ENCODE data around the gene ATP1A1. TPM values are rescaled to one million over a fixed set of nuclear protein-coding genes. Genes with fewer than 3 reads are reported as not detected.

ATP1A1 gene
- 88.6 and 124 TPM in 2 replicates for total RNA-seq (2014; rRNA removed; shearing (Covaris generic); ENCODE audit: low replicate concordance)

DNA sequence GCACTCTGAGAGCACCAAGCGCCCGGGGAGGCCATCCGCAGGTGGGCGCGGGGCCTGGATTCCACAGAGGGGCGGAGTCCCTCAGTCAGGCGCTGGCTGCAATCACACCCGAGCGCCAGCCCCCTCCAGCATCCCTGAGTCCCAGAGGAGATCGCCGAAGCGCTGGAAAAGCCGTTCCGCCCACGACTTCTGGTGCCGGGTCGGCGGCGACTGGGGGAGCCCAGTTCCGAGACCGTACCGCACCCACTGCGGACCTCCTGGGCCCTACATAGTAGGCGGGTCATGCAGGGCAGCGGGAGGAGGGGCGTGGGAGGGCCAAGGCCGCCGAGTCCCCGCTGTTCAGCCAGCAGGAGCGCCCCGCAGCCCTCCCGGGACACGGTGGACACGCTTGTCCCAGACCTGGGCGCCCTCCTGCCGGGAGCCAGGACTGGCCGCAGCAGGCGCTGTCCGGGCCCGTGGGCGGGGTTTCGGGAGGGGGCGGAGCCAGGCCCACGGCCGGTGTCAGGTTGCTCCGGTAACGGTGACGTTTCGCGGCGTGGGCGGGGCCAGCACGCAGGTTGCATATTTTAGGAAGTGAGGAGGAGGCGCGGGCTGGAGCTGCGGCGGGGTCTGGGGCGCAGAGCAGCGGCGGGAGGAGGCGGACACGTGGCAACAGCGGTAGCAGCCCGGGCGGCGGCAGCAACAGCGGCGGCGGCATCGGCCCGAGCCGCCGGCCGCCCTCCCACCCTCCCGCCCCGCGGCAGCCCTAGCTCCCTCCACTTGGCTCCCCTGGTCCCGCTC is at the start of gene ATP1A1:
Gene ATP1A1 (plus strand): TSS at position 594 of the 780 bp plus-strand sequence. CDS start 268 bp downstream, outside the sequence.
- Histone ChIP-seq H3K4me3 (peak within 1 kb of the TSS; percentile 80), H3K9me3 (no peaks in the 10 kb centered on the region), H3K36me3 (no peaks in the 10 kb centered on the region), H3K27me3 (no peaks in the 10 kb centered on the region)
- peak; percentile 94 for DNase-seq

DNA sequence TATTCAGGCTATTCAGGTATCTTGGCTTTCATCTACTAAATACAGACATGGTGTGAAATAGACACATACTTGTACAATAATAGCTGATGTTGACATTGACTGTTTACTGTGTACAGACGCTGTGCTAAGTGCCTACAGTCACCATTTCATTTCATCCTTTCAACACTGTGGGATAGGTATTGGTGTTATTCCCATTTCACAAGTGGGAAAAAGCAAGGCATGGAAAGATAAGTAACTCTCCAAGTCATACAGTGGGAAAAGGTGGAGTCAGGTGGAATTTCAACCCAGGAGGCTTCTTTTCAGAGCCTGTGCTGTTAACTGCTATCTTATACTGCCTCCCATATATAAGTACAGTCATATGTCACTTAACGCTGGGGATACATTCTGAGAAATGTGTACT is 49.6 kb upstream of the ATP1A1 start:
- DNase-seq, result no peak
- Histone ChIP-seq H3K36me3 (no peaks in the 10 kb centered on the region), H3K4me3 (no peak overlapping the region), H3K9me3 (no peaks in the 10 kb centered on the region), H3K27me3 (no peaks in the 10 kb centered on the region)

DNA sequence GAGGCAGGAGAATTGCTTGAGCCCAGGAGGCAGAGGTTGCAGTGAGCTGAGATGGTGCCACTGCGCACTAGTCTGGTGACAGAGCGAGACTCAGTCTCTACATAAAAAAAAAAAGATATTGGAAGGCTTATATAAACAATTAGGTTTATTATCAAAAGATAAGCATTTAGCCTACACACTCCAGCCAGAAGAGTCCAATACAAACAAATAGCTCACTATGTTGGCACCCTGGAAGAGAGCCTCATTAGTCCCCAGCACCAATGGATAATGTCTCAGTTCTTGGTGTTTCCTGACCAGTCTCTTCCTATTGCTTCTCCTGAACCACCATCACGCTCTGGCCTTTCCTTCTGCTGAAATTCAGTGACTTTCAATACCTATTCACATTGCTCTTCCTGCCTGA is 48.6 kb upstream of the ATP1A1 start:
- Histone ChIP-seq H3K9me3 (no peaks in the 10 kb centered on the region), H3K36me3 (no peaks in the 10 kb centered on the region), H3K27me3 (no peaks in the 10 kb centered on the region), H3K4me3 (no peak overlapping the region)
- DNase-seq, result no peak

DNA sequence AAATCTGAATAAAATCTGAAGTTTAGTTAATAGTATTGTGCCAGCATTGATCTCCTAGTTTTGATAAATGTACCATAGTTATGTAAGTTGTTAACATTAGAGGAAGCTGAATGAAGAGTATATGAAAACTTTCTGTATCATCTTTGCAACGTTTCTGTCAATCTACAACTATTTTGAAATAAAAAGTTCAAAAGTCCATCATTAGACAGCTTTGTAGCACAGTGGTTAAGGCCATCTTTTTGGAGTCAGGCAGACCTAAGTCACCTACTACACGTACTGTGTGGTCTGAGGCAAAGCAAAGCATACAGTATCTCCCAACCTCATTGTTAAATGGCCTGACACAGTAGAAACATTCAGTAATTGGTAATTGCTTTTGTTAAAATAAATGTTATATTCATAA is 47.9 kb upstream of the ATP1A1 start:
- Histone ChIP-seq H3K4me3 (no peak overlapping the region), H3K9me3 (no peaks in the 10 kb centered on the region), H3K36me3 (no peaks in the 10 kb centered on the region), H3K27me3 (no peaks in the 10 kb centered on the region)
- no peak for DNase-seq

DNA sequence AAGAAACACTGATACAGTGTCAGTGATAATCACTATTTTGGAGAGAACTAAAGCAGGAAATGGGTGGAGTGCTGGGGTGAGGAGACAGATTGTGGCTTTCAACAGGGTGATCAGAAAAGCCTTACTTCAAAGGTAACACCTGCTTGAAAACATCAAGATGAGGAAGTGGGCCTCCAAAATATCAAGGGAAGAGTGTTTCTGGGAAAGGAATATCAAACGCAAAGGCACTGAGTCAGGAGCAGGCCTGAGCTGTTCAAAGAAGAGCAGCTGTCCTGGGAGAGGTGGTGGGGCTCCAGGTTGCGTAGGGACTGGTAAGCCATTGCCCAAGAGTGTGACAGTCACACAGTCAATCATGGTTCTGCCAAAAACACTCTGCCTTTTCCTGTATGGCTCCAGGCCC is 47.1 kb upstream of the ATP1A1 start:
- Histone ChIP-seq H3K36me3 (no peaks in the 10 kb centered on the region), H3K4me3 (no peak overlapping the region), H3K9me3 (no peaks in the 10 kb centered on the region), H3K27me3 (no peaks in the 10 kb centered on the region)
- DNase-seq, result no peak

DNA sequence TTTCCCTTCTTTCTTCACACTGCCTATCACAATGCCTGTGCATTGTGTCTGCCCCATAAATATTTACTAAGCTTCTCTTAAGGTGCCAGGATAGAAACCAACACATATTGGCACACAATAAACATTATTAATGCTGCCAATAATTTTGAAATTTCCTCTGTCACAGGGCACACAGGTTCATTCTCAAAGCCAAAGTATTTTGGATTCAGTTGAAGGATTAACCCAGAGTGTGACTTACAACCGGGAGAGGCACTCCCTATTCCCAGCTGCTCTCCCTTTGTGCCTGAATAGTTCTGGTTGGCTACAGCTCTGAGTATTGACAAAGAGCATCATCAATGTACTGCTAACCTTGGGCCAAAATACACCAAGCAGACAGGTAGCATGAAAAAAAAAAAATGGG is 46.6 kb upstream of the ATP1A1 start:
- no peaks in the 10 kb centered on the region for H3K9me3 ChIP-seq
- no peaks in the 10 kb centered on the region for H3K36me3 ChIP-seq
- H3K4me3 ChIP-seq, result no peak overlapping the region
- DNase-seq, result no peak
- no peaks in the 10 kb centered on the region for H3K27me3 ChIP-seq

DNA sequence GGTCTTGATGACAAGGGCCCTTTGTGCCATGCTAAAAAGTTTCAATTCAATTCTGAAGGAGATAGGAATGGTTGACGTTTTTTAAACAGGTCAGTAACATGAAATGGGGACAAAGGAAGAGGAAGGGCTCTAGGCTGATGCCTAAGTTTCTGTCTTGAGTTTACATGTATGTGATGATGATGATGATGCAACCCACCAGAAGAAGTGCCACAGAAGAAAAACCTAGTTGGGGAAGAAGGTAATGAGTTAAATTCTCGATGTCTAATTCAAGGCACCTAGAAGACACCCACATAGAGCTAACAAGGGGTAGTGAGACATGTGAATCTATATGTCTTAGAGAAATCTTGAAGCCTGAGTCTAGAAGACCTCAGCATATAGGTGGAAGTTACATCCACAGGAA is 44.4 kb upstream of the ATP1A1 start:
- Histone ChIP-seq H3K36me3 (no peaks in the 10 kb centered on the region), H3K4me3 (no peak overlapping the region), H3K9me3 (no peaks in the 10 kb centered on the region), H3K27me3 (no peaks in the 10 kb centered on the region)
- no peak for DNase-seq

DNA sequence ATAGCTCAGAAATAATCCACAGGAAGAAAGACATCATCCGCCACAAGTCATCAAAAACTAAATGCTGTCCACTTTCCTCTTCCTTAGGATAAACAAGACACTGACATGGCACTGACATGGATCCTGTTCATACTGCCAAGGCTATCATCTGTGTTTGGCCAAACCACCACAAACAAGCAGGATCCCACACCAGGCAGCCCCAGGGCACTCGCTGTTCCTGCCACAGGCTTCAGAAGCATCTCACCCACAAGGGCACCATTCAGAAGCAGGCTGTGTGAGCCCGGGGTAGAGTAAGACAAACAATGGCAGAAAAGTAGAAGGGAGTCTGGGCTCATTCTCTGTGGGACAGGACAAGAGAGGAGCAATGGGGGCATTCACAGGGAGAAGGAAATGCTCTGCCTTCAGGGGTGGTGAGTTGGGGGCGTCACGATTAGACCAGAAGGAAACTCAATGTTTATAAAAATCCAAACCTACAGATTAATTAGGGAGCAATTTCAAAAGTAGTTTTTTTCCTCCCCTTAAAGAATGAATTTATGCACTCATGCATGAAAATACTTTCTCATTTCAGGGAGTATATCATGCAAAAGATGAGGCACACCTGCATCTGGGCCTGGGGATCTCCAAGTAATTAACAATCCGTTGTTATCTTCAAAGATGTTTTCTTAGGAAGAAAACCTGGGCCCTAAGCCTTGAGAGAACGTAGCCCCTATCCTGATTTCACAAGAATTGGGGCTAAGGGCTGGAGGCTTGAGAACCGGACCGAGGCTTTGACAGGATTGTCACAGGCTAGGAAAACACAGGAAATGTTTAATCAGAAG is 43.3 kb upstream of the ATP1A1 start:
- DNase-seq, result no peak
- Histone ChIP-seq H3K9me3 (no peaks in the 10 kb centered on the region), H3K4me3 (no peak overlapping the region), H3K36me3 (no peaks in the 10 kb centered on the region), H3K27me3 (no peaks in the 10 kb centered on the region)

DNA sequence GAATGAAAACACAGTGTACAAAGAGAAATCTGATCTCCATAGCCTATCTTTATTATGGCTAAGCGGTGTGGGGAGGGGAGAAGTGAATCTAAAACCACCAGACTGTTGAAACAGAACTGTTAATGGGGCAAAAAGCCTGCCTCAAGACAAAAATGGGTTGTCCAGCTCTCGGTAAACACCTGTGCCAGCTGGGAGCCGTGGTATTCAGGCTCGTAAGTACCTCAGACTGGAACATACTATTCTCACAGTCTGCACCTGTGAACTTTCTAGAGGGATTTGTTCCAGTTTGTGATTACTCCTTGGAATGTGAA is 42.7 kb upstream of the ATP1A1 start:
- no peaks in the 10 kb centered on the region for H3K27me3 ChIP-seq

DNA sequence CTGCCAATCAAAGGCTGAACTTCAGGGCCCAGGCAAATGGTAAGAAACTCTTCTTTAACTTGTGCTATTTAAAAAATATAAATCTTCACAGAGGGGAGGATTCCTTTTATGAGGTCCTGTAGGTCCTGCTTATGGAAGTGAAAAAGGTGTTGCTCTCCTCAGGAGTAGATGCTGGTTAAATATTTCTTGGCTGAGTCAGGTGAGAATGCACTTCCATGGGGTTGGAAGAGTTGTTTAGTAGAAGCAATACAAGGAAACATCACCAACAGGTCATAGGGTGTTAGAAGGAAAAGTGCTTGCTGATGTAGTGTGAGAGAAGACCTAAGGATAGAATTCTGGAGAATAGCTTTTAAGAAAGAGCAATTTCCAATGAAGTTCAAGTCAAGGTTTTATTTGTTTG is 42.2 kb upstream of the ATP1A1 start:
- no peak overlapping the region for H3K4me3 ChIP-seq
- H3K27me3 ChIP-seq, result no peaks in the 10 kb centered on the region
- no peak for DNase-seq
- no peaks in the 10 kb centered on the region for H3K36me3 ChIP-seq
- H3K9me3 ChIP-seq, result no peaks in the 10 kb centered on the region

More for the DNA sequence above, 42.7 kb upstream of the ATP1A1 start:
- Histone ChIP-seq H3K4me3 (no peak overlapping the region), H3K9me3 (no peaks in the 10 kb centered on the region), H3K36me3 (no peaks in the 10 kb centered on the region)
- no peak for DNase-seq

DNA sequence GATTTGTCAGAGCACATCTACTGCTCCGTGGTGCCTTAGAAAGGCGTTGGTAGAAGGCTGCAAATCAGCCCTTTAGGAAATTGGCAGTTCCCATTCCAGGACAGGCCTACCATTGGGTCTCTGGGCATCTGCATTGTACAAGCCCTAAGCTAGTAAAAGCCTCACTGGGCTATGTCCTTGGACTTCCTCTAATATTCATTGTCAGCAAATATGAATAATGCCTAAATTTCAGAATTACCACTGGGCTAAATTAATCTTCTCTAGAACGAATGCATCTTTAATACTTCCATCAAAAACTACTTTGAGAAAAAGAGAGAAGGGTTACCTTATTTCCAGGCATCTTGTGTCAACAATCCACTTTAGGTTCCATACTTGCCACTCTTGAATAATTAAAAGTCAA is 41.5 kb upstream of the ATP1A1 start:
- H3K4me3 ChIP-seq, result no peak overlapping the region
- no peaks in the 10 kb centered on the region for H3K36me3 ChIP-seq
- DNase-seq, result no peak

DNA sequence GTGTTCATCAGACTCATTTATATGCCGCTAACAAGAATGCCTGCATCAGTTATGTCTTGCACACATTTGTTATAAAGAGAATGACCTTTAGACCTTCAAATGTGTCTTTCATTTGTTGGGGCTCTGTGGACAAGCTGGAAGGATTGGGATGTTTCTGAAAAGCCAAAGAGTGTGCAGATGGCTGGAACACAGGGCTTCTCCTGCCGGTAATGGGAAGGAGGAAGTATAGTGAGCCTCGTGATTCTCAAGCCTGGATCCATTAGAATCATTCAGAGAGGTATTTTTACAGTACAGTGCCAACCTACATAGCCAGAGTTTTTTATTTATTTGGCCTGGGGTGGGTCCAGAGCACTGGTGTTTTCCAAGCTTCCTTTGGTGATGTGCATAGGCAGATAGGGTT is 40.6 kb upstream of the ATP1A1 start:
- Histone ChIP-seq H3K36me3 (no peaks in the 10 kb centered on the region), H3K27me3 (no peaks in the 10 kb centered on the region), H3K4me3 (no peak overlapping the region), H3K9me3 (no peaks in the 10 kb centered on the region)
- DNase-seq, result no peak

More for the DNA sequence above, 41.5 kb upstream of the ATP1A1 start:
- no peaks in the 10 kb centered on the region for H3K9me3 ChIP-seq
- no peaks in the 10 kb centered on the region for H3K27me3 ChIP-seq

DNA sequence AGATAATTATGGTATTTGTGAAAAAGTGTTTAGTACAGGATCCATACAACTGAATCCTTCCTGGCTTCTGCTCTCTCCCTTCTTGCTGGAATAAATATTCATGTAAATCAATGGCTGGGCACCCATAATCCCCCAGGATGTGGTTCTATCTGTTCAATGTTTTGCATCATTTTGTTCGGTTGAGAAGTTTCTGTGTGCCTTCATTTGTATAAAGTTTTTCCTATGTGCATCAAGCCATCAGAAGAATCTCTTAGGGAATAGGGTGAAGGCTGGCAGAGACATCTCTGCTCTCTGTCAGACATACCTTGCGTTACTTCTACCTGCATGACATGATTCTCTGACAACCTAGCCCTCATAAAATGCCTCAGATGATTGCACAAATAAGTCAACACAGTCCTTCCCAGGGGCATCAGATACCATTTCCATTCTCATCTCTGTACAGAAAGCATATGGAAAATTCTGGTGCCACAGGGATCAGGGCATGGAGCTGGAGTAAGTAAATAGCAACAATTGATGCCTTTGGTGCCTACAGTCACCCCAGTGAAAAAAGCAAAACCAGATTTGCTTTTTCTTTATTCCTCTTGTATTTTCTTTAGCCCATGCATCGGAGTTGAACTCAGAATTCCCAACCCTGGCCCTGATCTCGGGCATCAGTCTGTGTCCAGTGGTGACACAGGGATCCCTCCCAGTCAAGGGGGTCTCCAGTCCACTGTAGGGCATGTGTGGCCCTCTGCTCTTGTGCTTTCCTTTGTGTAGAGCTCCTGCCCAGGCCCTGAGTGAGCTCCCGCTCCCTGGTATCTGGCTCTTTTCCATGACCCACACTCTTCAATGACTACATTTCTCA is 39.7 kb upstream of the ATP1A1 start:
- no peaks in the 10 kb centered on the region for H3K36me3 ChIP-seq
- DNase-seq, result no peak
- H3K9me3 ChIP-seq, result no peaks in the 10 kb centered on the region
- no peaks in the 10 kb centered on the region for H3K27me3 ChIP-seq
- no peak overlapping the region for H3K4me3 ChIP-seq

DNA sequence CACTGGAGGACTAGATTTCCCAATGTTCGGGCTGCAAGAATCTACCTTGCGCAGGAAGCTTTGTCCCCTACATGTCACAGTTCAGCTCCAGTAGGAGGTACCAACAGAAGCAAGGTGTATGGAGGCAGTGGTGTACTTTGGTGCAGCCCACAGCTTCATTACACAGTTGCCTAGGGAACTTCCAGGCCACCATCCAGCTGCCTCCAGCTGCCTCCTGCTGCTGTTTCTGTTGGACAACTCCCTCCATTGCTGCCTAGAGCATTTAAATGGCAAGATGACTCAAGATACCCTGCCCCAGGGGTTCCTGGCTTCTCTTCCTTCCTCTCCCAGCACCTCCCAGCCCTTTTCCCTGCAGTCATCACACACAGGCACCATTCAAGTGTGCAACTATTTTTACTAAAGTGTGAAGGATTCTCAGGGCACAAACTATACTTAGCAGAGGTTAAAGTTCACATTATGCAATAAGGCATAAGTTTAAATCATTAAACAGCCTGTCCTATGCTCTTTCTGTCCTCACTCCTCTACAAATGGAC is 39.0 kb upstream of the ATP1A1 start:
- H3K36me3 ChIP-seq, result no peaks in the 10 kb centered on the region
- peak; percentile 95 for DNase-seq
- H3K27me3 ChIP-seq, result no peaks in the 10 kb centered on the region
- H3K9me3 ChIP-seq, result no peaks in the 10 kb centered on the region
- no peak overlapping the region for H3K4me3 ChIP-seq

DNA sequence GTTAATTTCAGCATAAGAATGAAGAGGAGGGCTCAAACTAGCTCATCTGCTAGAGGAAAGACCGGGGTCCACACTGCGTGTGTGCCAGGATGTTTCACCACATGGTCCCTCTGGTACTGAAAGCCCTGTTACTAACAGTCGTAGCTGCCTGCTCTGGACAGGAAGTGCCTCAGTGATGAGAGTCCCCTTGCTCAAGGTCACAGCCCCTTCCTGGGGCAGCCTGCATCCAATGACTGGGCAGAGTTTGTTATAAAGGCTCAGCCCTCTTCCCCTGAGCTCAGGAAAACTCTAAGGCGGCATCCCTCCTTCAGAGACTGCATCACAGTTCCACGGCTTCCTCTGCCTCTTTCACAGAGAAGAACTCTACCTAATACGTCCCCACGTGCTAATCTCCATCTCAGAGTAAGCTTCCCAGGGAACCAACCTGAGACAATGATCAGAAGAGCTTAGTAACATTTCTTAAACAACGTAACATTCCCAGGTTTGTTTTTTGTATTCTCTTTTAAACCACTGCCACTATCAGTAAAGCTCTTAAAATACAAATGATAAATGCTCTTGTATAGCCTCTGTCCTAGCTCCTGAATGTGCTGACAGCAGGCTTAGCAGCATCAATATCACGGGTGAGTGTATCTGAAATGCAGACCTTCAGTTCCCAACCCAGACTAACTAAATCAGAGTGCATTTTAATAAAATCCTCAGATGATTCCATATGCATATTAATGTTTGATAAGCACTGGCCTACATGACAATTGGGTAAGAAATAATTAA is 38.0 kb upstream of the ATP1A1 start:
- Histone ChIP-seq H3K4me3 (no peak overlapping the region), H3K27me3 (no peaks in the 10 kb centered on the region), H3K9me3 (no peaks in the 10 kb centered on the region), H3K36me3 (no peaks in the 10 kb centered on the region)
- peak; percentile 20 for DNase-seq

Measured in MG63 (cell line).